Breast epithelium (tissue), 3 donors: ENCODE data around the gene NFIX.

Experiments used
- CTCF ChIP-seq, 3 donors: fragments of 450-650 bp; IDR thresholded peaks; one replicate each; pipeline ENCODE4 v1.5.1; 2016 to 2017; ENCODE audit warnings: antibody characterized with exemption in 3 of 3, mild to moderate bottlenecking in 3 of 3, moderate library complexity in 3 of 3
- POLR2A ChIP-seq: fragments of 450-650 bp; IDR thresholded peaks from one replicate; pipeline ENCODE4 v1.6.1; 2016; ENCODE audit warnings: antibody characterized with exemption, mild to moderate bottlenecking, moderate library complexity
- POLR2AphosphoS5 ChIP-seq, 3 donors: sonication (generic); formaldehyde crosslinking; IDR thresholded peaks; one replicate each; pipeline ENCODE4 v1.6.1; 2017; ENCODE audit warnings: antibody characterized with exemption in 3 of 3

- TF ChIP-seq POLR2A = no peak
- TF ChIP-seq CTCF (IDR thresholded peaks at IDR 0.05) = no peak
- no peak for TF ChIP-seq POLR2AphosphoS5 (IDR thresholded peaks at IDR 0.05)
Measured at GRCh38 chr19:13132471-13133180, 137.4 kb downstream of the NFIX start.
